Caco-2 (cell line): ENCODE measurements around the gene NEDD9. TPM values are rescaled to one million over a fixed set of nuclear protein-coding genes. Genes with fewer than 3 reads are reported as not detected.
A peak's percentile ranks its signal among the peaks of the same experiment; 100 is the strongest.

ENCODE experiments used
- BruUV-seq: library from RNA; stranded (reverse); fragments of 400-500 nt; replicated peaks from 2 replicates; lab custom pipeline; 2021; lab: Mats Ljungman, UMichigan
- CTCF ChIA-PET: fragments of 300-600 bp; sonication (Branson Sonifier 250); formaldehyde crosslinking; loops from one replicate; lab custom pipeline; 2022; ENCODE audit warnings: antibody characterized with exemption; lab: Charles Lee
- POLR2A ChIA-PET: fragments of 300-600 bp; sonication (Branson Sonifier 250); formaldehyde crosslinking; loops from one replicate; lab custom pipeline; 2022; ENCODE audit warnings: antibody characterized with exemption; lab: Charles Lee
- DNase-seq, 2 experiments: peaks; one replicate each; pipeline versions ENCODE4 v3.0.0 to v3.0.0-alpha.2; 2020 to 2022
- H3K27me3 ChIP-seq: replicated peaks from 2 replicates; pipeline ENCODE4 v1.6.0; 2011; ENCODE audit warnings: low read length; ENCODE audit not compliant: control insufficient read depth, insufficient read depth
- H3K36me3 ChIP-seq: 2 replicates; pipeline ENCODE4 v1.5.1; 2011; ENCODE audit warnings: low read length; ENCODE audit not compliant: control insufficient read depth, insufficient read depth
- H3K4me1 ChIP-seq: fragments of 250-450 bp; sonication (Bioruptor Pico); 2 replicates; pipeline ENCODE4 v1.5.1; 2020; ENCODE audit warnings: mild to moderate bottlenecking
- H3K4me3 ChIP-seq: 2 replicates; pipeline ENCODE4 v1.5.1; 2011; ENCODE audit warnings: low read depth, mild to moderate bottlenecking, control low read depth, low read length
- H3K9me3 ChIP-seq: fragments of 250-450 bp; sonication (Bioruptor Pico); 2 replicates; pipeline ENCODE4 v1.5.1; 2020; ENCODE audit warnings: mild to moderate bottlenecking, moderate library complexity
- H3K27ac Mint-ChIP-seq: one replicate; pipeline ENCODE4 v1.8.0; 2022; ENCODE audit warnings: mixed read lengths; ENCODE audit not compliant: unreplicated experiment
- H3K27me3 Mint-ChIP-seq: one replicate; pipeline ENCODE4 v1.8.0; 2022; ENCODE audit warnings: mixed read lengths; ENCODE audit not compliant: insufficient read depth, unreplicated experiment
- H3K36me3 Mint-ChIP-seq: one replicate; pipeline ENCODE4 v1.8.0; 2022; ENCODE audit warnings: mild to moderate bottlenecking, mixed read lengths; ENCODE audit not compliant: insufficient read depth, unreplicated experiment
- H3K4me1 Mint-ChIP-seq: one replicate; pipeline ENCODE4 v1.8.0; 2022; ENCODE audit warnings: low read depth, mixed read lengths; ENCODE audit not compliant: unreplicated experiment
- H3K4me3 Mint-ChIP-seq: one replicate; pipeline ENCODE4 v1.8.0; 2022; ENCODE audit warnings: mild to moderate bottlenecking, moderate library complexity, mixed read lengths; ENCODE audit not compliant: unreplicated experiment
- H3K9me3 Mint-ChIP-seq: one replicate; pipeline ENCODE4 v1.8.0; 2022; ENCODE audit warnings: mixed read lengths; ENCODE audit not compliant: unreplicated experiment
- intact Hi-C: fragments of 100-400 bp; cut with micrococcal nuclease; formaldehyde crosslinking; loops from one replicate; pipeline ENCODE4 v1.10.0; 2022; ENCODE audit not compliant: unreplicated experiment
- total RNA-seq: library from RNA; stranded (reverse); gene quantifications from 2 replicates; pipeline ENCODE4 v1.2.3, GENCODE V29; 2022
- TF ChIP-seq, protein P1 (sequence below), 2 experiments: fragments of 200-600 bp in 1 of 2; IDR thresholded peaks; 1 replicate in 1 of 2; 2 replicates in 1 of 2; pipeline versions ENCODE4 v1.5.1 to v1.8.0; 2011 to 2022; ENCODE audit warnings: antibody characterized with exemption in 1 of 2, control low read depth in 1 of 2, inconsistent platforms in 1 of 2, low read depth in 1 of 2, low read length in 1 of 2, mild to moderate bottlenecking in 1 of 2, moderate library complexity in 1 of 2; ENCODE audit not compliant: insufficient read depth in 1 of 2, severe bottlenecking in 1 of 2, unreplicated experiment in 1 of 2

NEDD9 gene
- total RNA-seq, 1 experiment from 2014 or later: 36.2 TPM

DNA sequence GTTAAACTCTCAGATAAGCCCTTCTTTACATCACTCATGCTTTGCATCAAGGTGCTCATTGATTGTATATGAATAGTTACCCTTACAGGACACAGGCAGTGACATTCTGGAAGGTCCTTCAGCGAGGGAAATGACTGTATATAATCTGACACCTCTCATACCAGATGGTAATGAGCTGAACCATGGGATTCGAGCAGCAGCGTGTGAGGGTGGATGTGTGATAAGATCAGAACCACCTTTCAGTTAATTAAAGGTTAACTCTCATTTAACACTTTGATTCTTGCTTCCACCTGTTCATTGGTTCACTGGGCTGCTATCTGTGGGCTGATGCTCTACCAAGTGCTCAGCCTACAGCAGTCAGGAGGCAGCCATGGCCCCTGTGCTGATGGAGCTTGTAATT lies 24.2 kb downstream of the NEDD9 start:
- Histone ChIP-seq H3K4me3 (no peak overlapping the region), H3K4me1 (peaks cover 23% of the 10 kb centered on the region), H3K27me3 (no peaks in the 10 kb centered on the region), H3K9me3 (no peaks in the 10 kb centered on the region), H3K36me3 (no peaks in the 10 kb centered on the region; the same call in none of the 2 replicates)
- TF ChIP-seq, protein P1, sequence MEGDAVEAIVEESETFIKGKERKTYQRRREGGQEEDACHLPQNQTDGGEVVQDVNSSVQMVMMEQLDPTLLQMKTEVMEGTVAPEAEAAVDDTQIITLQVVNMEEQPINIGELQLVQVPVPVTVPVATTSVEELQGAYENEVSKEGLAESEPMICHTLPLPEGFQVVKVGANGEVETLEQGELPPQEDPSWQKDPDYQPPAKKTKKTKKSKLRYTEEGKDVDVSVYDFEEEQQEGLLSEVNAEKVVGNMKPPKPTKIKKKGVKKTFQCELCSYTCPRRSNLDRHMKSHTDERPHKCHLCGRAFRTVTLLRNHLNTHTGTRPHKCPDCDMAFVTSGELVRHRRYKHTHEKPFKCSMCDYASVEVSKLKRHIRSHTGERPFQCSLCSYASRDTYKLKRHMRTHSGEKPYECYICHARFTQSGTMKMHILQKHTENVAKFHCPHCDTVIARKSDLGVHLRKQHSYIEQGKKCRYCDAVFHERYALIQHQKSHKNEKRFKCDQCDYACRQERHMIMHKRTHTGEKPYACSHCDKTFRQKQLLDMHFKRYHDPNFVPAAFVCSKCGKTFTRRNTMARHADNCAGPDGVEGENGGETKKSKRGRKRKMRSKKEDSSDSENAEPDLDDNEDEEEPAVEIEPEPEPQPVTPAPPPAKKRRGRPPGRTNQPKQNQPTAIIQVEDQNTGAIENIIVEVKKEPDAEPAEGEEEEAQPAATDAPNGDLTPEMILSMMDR (IDR thresholded peaks at IDR 0.05; ENCODE audit: insufficient read depth in 1 of 2, low read depth in 1 of 2, low read length in 1 of 2, severe bottlenecking in 1 of 2, unreplicated experiment in 1 of 2): no peak
- no peaks in the 10 kb centered on the region for H3K9me3 Mint-ChIP-seq
- peaks cover 22% of the 10 kb centered on the region for H3K4me1 Mint-ChIP-seq
- H3K4me3 Mint-ChIP-seq: no peak overlapping the region
- no peak for DNase-seq
- H3K27ac Mint-ChIP-seq: no peak overlapping the region
- no TSS peak for BruUV-seq
- POLR2A ChIA-PET: no interaction called here
- CTCF ChIA-PET: interaction anchor here (0.5 to 0.7 kb wide), 2 partner anchors 83 to 141 kb away, joined by 3 read pairs; no protein-coding TSS in a partner anchor
- H3K27me3 Mint-ChIP-seq: no peaks in the 10 kb centered on the region
- H3K36me3 Mint-ChIP-seq: peaks cover 83% of the 10 kb centered on the region
- intact Hi-C loops: no loop called here

DNA sequence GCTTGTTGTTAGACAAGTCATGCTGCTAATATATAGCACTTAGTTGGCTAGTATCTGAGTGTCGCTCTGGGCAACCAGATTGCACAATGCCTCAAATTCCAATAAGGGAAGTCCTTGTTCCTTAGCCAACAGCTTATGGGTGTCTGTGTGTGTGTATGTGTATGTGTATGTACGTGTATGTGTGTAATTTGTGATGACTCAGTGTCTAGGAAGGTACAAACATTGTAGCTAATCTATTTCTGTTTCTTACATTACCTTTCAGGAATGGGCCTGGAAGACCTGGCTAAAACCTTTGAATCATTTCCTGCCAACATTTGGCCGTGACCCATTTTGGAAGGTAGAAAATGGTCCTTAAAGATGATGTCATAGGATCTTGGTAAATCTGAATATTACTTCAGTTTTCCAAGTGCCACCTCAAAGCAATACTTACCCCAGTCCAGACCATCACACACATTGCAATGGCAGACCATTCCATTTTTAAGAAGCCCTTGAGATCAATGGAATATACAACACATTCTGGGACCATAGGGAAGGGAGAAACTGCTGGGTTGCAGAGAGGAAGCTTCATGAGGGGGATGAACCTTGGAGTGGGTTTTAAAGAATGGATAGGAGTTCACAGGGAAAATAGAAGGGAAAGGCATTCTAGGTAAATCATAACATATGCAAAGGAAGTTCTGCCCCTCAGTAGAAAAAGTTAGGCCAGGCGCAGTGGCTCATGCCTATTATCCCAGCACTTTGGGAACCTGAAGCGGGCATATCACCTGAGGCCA lies 25.1 kb downstream of the NEDD9 start:
- no peaks in the 10 kb centered on the region for H3K9me3 ChIP-seq
- Mint-ChIP-seq H3K4me1 (peaks cover 15% of the 10 kb centered on the region), H3K4me3 (peak overlapping the region; percentile 35), H3K27ac (peak overlapping the region; percentile 92), H3K36me3 (peaks cover 83% of the 10 kb centered on the region), H3K27me3 (no peaks in the 10 kb centered on the region), H3K9me3 (no peaks in the 10 kb centered on the region)
- TF ChIP-seq, protein P1 (IDR thresholded peaks at IDR 0.05; ENCODE audit: insufficient read depth in 1 of 2, low read depth in 1 of 2, low read length in 1 of 2, severe bottlenecking in 1 of 2, unreplicated experiment in 1 of 2): no peak
- POLR2A ChIA-PET: interaction anchor here (0.5 to 1.5 kb wide), 2 partner anchors 25 to 90 kb away, joined by 3 to 6 read pairs; partner anchors contain the start of gene NEDD9
- intact Hi-C loops: no loop called here
- BruUV-seq: no TSS peak
- peak; percentile 69 to 78 for DNase-seq
- CTCF ChIA-PET: no interaction called here
- peaks cover 23% of the 10 kb centered on the region for H3K4me1 ChIP-seq
- H3K27me3 ChIP-seq: no peaks in the 10 kb centered on the region
- H3K36me3 ChIP-seq: no peaks in the 10 kb centered on the region; the same call in 1 of the 2 replicates
- no peak overlapping the region for H3K4me3 ChIP-seq

DNA sequence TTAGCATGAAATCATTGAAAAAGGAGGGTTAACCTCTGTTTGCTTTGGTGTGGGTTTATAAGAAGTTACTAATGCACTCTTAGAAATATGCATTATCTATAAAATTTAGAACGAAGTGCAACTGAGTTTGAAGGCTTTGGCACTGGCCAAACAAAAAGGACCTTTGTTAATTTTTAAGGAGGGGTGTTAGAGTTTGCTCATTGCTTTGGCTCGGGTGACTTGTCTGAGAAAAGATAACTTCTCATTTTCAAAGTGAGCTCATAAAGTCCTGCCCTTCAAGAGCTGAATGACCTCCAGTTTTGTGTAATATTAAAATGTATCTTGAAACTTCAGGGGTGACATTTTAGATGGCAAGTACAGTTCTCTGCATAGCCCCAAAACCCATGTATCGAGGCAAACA lies 25.9 kb downstream of the NEDD9 start:
- CTCF ChIA-PET: no interaction called here
- no TSS peak for BruUV-seq
- TF ChIP-seq, protein P1 (IDR thresholded peaks at IDR 0.05; ENCODE audit: insufficient read depth in 1 of 2, low read depth in 1 of 2, low read length in 1 of 2, severe bottlenecking in 1 of 2, unreplicated experiment in 1 of 2): no peak
- Mint-ChIP-seq H3K36me3 (peaks cover 82% of the 10 kb centered on the region), H3K4me1 (peaks cover 13% of the 10 kb centered on the region), H3K9me3 (no peaks in the 10 kb centered on the region), H3K27ac (peak overlapping the region; percentile 92), H3K4me3 (no peak overlapping the region), H3K27me3 (no peaks in the 10 kb centered on the region)
- no peak for DNase-seq
- Histone ChIP-seq H3K4me1 (peaks cover 23% of the 10 kb centered on the region), H3K27me3 (no peaks in the 10 kb centered on the region), H3K4me3 (no peak overlapping the region), H3K9me3 (no peaks in the 10 kb centered on the region), H3K36me3 (no peaks in the 10 kb centered on the region; the same call in 1 of the 2 replicates)
- POLR2A ChIA-PET: interaction anchor here (0.5 to 1.5 kb wide), 2 partner anchors 26 to 91 kb away, joined by 3 to 6 read pairs; partner anchors contain the start of gene NEDD9
- intact Hi-C loops: no loop called here
